ENCODE data around the gene PRR30. TPM values are rescaled to one million over a fixed set of nuclear protein-coding genes. Genes with fewer than 3 reads are reported as not detected.

PRR30 gene
- total and polyA plus RNA-seq, 10 of the 15 experiments (the other 5 are each of a cell fraction or from before 2014, with no cell fraction given): not detected

GRCh38 chr2:27152796-27153464 is 13.7 kb upstream of the PRR30 start:
- DNase-seq (ENCODE audit: low read depth, low spot score) (no peak), FAIRE-seq (no peak), ATAC-seq (no peak)
- RAD21 ChIA-PET (ENCODE audit: unreplicated experiment): interaction anchor here (2.0 kb wide), 1 partner anchor 54 kb away, joined by 7 read pairs; no protein-coding TSS in a partner anchor
- TF ChIP-seq ATF7 (IDR thresholded peaks at IDR 0.05; ENCODE audit: low read depth): no peak
- TF ChIP-seq NFYA (IDR thresholded peaks at IDR 0.05; ENCODE audit: borderline replicate concordance, low read depth, low read length): no peak
- TF ChIP-seq NFYB (IDR thresholded peaks at IDR 0.05; ENCODE audit: insufficient read depth, low read depth, low read length): no peak
- no peak for TF ChIP-seq SUPT20H (IDR thresholded peaks at IDR 0.05; ENCODE audit: borderline replicate concordance, control insufficient read depth, low read depth, low read length)
- TF ChIP-seq EZH2 (IDR thresholded peaks at IDR 0.05; ENCODE audit: borderline replicate concordance, control insufficient read depth, low read depth, low read length): no peak
- TF ChIP-seq ZBTB4 (CRISPR knock-in tag; IDR thresholded peaks at IDR 0.05): no peak
- no peak for TF ChIP-seq PML (IDR thresholded peaks at IDR 0.05; ENCODE audit: low read length)
- no peak for TF ChIP-seq JUND (IDR thresholded peaks at IDR 0.05; ENCODE audit: low read depth, low read length)
- TF ChIP-seq IKZF2 (IDR thresholded peaks at IDR 0.05): no peak
- no peak for TF ChIP-seq ASH2L (IDR thresholded peaks at IDR 0.05; ENCODE audit: borderline replicate concordance, low read depth)
- Histone ChIP-seq H3K9me3 (replicated peaks; ENCODE audit: control insufficient read depth, insufficient read depth, low read length) (no peaks in the 10 kb centered on the region), H3K27ac (ENCODE audit: control insufficient read depth, insufficient read depth) (no peak overlapping the region), H3K9ac (ENCODE audit: control insufficient read depth, insufficient read depth, low read length) (no peak overlapping the region), H3K4me2 (ENCODE audit: control insufficient read depth, insufficient read depth) (no peak overlapping the region), H3K79me2 (ENCODE audit: control insufficient read depth, insufficient read depth, low read length) (no peaks in the 10 kb centered on the region), H3K4me1 (ENCODE audit: control insufficient read depth, insufficient read depth, low read length) (no peaks in the 10 kb centered on the region), H3K27me3 (replicated peaks in 1 of 2; ENCODE audit: control insufficient read depth in 2 of 2, insufficient read depth in 2 of 2, low read length in 1 of 2) (no peaks in the 10 kb centered on the region; a peak in 1 of 4 replicates), H3K36me3 (ENCODE audit: control insufficient read depth in 2 of 2, insufficient read depth in 2 of 2, low read length in 1 of 2) (no peaks in the 10 kb centered on the region), H4K20me1 (ENCODE audit: control insufficient read depth, insufficient read depth) (no peaks in the 10 kb centered on the region), H3K4me3 (no peak overlapping the region), H2AFZ (ENCODE audit: control insufficient read depth, low read depth, low read length) (no peak overlapping the region)
- WGBS (ENCODE audit: insufficient coverage, insufficient replicate concordance, low lambda C conversion rate, missing lambda C conversion rate): 29% methylated on average over 2 of the region's 2 CpGs
- SMC1A ChIA-PET (ENCODE audit: uncharacterized antibody, unreplicated experiment): interaction anchor here (0.6 to 2.2 kb wide), 3 partner anchors 38 to 151 kb away, joined by 3 to 10 read pairs (median 3); no protein-coding TSS in a partner anchor
- CTCF ChIA-PET: interaction anchor here (1.2 to 2.9 kb wide), 3 partner anchors 96 to 148 kb away, joined by 3 to 7 read pairs (median 4); no protein-coding TSS in a partner anchor
- in situ Hi-C loops (cut with MboI): no loop called here
- no TSS peak for BruUV-seq (replicated peaks)
- POLR2A ChIA-PET: interaction anchor here (0.5 to 0.8 kb wide), 3 partner anchors 9 to 44 kb away, joined by 3 to 5 read pairs (median 4); no protein-coding TSS in a partner anchor
- intact Hi-C loops (cut with micrococcal nuclease; ENCODE audit: unreplicated experiment): no loop called here

Measured in GM12878 (cell line).